Type B pancreatic cell (in vitro differentiated cells): Measurements from ENCODE around the gene PHC3. TPM values are rescaled to one million over a fixed set of nuclear protein-coding genes. Genes with fewer than 3 reads are reported as not detected.

Source experiments
- DNase-seq: peaks from one replicate; pipeline ENCODE4 v3.0.0; 2021; ENCODE audit warnings: mixed read lengths; ENCODE audit not compliant: unreplicated experiment; ENCODE audit errors: extremely low spot score
- H3K27ac Mint-ChIP-seq: 2 replicates; pipeline ENCODE4 v1.8.0; 2021; ENCODE audit warnings: mild to moderate bottlenecking, mixed read lengths
- H3K27me3 Mint-ChIP-seq: 2 replicates; pipeline ENCODE4 v1.8.0; 2021; ENCODE audit warnings: mixed read lengths
- H3K36me3 Mint-ChIP-seq: 2 replicates; pipeline ENCODE4 v1.8.0; 2021; ENCODE audit warnings: mixed read lengths
- H3K4me1 Mint-ChIP-seq: one replicate; pipeline ENCODE4 v1.8.0; 2021; ENCODE audit warnings: mixed read lengths; ENCODE audit not compliant: unreplicated experiment
- H3K4me3 Mint-ChIP-seq: 2 replicates; pipeline ENCODE4 v1.8.0; 2021; ENCODE audit warnings: mild to moderate bottlenecking, mixed read lengths
- H3K9me3 Mint-ChIP-seq: 2 replicates; pipeline ENCODE4 v1.8.0; 2021; ENCODE audit warnings: mixed read lengths
- total RNA-seq: library from RNA; stranded (reverse); gene quantifications from 2 replicates; pipeline ENCODE4 v1.2.1, GENCODE V29; 2021; ENCODE audit warnings: low replicate concordance
- TF ChIP-seq, protein P1 (sequence below): fragments of 200-600 bp; sonication (generic); conservative IDR thresholded peaks from 2 replicates; pipeline ENCODE4 v1.5.0; 2021; ENCODE audit warnings: antibody characterized with exemption, mild to moderate bottlenecking

The PHC3 gene
- total RNA-seq, 1 donor from 2014 or later = 49.3 TPM

GRCh38 chr3:170095771-170096170 lies 85.8 kb downstream of the PHC3 start:
- Mint-ChIP-seq H3K27ac (no peak overlapping the region), H3K27me3 (no peaks in the 10 kb centered on the region), H3K4me3 (no peak overlapping the region), H3K36me3 (peaks cover 44% of the 10 kb centered on the region), H3K9me3 (no peaks in the 10 kb centered on the region), H3K4me1 (no peaks in the 10 kb centered on the region)
- TF ChIP-seq, protein P1, sequence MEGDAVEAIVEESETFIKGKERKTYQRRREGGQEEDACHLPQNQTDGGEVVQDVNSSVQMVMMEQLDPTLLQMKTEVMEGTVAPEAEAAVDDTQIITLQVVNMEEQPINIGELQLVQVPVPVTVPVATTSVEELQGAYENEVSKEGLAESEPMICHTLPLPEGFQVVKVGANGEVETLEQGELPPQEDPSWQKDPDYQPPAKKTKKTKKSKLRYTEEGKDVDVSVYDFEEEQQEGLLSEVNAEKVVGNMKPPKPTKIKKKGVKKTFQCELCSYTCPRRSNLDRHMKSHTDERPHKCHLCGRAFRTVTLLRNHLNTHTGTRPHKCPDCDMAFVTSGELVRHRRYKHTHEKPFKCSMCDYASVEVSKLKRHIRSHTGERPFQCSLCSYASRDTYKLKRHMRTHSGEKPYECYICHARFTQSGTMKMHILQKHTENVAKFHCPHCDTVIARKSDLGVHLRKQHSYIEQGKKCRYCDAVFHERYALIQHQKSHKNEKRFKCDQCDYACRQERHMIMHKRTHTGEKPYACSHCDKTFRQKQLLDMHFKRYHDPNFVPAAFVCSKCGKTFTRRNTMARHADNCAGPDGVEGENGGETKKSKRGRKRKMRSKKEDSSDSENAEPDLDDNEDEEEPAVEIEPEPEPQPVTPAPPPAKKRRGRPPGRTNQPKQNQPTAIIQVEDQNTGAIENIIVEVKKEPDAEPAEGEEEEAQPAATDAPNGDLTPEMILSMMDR = no peak
- DNase-seq = no peak

DNA sequence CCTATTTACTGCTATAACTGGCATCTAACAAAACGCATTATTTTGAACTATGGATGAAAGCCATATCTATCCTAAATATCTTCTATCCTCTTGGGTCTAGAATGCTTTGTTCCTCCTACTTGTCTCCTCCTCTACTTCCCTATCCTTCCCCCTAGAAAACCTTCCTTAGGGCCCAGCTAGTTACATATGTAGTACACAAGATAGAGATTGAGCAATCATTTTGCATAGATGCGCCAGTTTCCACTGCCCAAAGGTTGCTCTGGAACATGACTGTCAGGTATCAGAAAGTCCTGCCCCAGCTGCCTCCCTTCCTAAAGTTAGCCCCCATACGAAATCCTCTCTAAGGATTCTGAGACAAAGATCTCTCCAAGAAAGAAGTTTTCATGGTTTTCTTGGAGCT lies 88.6 kb downstream of the PHC3 start:
- TF ChIP-seq, protein P1 = no peak

DNA sequence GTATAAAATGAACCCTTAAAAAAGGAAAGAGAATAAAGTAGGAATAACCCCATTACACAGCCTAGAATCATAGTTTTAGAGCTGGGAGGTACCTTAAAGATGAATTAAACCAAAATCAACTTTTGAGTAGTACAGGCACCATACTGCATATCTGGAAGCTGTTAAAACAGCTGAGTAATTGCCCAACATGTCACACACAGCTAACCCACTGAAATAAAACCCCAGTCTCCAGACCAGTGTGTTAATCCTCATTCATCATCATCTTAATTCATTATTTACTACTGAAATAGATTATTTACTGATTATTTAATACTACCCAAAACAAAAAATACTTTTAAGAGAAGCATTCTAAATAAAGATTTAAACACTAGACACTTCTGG lies 90.9 kb downstream of the PHC3 start:
- no peaks in the 10 kb centered on the region for H3K27me3 Mint-ChIP-seq

More for the DNA sequence above, 88.6 kb downstream of the PHC3 start:
- H3K9me3 Mint-ChIP-seq = no peaks in the 10 kb centered on the region
- H3K27me3 Mint-ChIP-seq = no peaks in the 10 kb centered on the region
- H3K4me1 Mint-ChIP-seq = no peaks in the 10 kb centered on the region
- DNase-seq = no peak
- H3K36me3 Mint-ChIP-seq = peaks cover 41% of the 10 kb centered on the region
- H3K4me3 Mint-ChIP-seq = no peak overlapping the region
- H3K27ac Mint-ChIP-seq = no peak overlapping the region

GRCh38 chr3:170089862-170090600 lies 91.5 kb downstream of the PHC3 start:
- no peak for DNase-seq
- Mint-ChIP-seq H3K9me3 (no peaks in the 10 kb centered on the region), H3K4me3 (no peak overlapping the region), H3K27me3 (no peaks in the 10 kb centered on the region), H3K4me1 (no peaks in the 10 kb centered on the region), H3K27ac (no peak overlapping the region), H3K36me3 (peaks cover 34% of the 10 kb centered on the region)
- TF ChIP-seq, protein P1 = no peak

More for the DNA sequence above, 90.9 kb downstream of the PHC3 start:
- H3K4me3 Mint-ChIP-seq = no peak overlapping the region
- H3K27ac Mint-ChIP-seq = no peak overlapping the region
- no peaks in the 10 kb centered on the region for H3K9me3 Mint-ChIP-seq
- H3K4me1 Mint-ChIP-seq = no peaks in the 10 kb centered on the region
- DNase-seq = no peak
- TF ChIP-seq, protein P1 = no peak
- peaks cover 36% of the 10 kb centered on the region for H3K36me3 Mint-ChIP-seq

DNA sequence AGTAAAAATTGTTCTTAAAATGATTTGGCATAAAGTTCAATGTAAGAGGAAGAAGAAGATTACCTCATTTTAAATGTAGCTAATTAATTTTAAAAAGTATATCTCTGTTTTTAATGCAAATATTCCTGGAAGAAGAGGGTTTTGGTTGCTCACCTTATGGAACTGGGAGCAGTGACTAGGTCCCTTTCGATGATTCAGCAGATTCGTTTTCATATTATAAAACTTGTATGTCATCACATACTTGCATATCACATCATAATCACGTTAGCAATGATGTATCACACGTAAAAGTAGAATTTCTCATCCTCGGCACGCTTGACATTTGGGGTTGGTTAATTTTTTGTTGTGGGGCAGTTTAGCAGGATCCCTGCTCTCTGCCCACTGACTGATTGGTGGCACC lies 96.1 kb downstream of the PHC3 start:
- Mint-ChIP-seq H3K4me3 (no peak overlapping the region), H3K27me3 (no peaks in the 10 kb centered on the region), H3K4me1 (peaks cover 5% of the 10 kb centered on the region), H3K27ac (no peak overlapping the region), H3K9me3 (peaks cover 5% of the 10 kb centered on the region), H3K36me3 (peaks cover 23% of the 10 kb centered on the region)
- DNase-seq = no peak
- TF ChIP-seq, protein P1 = no peak
